Erythroblast (primary cell): ENCODE data around the gene OVCA2.

Experiments
- GATA1 ChIP-seq: IDR thresholded peaks from 2 replicates; pipeline ENCODE4 v1.6.1; 2011; ENCODE audit warnings: low read depth, mild to moderate bottlenecking, control low read depth, low read length, moderate library complexity
- POLR2A ChIP-seq: IDR thresholded peaks from 2 replicates; pipeline ENCODE4 v1.6.1; 2011; ENCODE audit warnings: mild to moderate bottlenecking, low read length

DNA sequence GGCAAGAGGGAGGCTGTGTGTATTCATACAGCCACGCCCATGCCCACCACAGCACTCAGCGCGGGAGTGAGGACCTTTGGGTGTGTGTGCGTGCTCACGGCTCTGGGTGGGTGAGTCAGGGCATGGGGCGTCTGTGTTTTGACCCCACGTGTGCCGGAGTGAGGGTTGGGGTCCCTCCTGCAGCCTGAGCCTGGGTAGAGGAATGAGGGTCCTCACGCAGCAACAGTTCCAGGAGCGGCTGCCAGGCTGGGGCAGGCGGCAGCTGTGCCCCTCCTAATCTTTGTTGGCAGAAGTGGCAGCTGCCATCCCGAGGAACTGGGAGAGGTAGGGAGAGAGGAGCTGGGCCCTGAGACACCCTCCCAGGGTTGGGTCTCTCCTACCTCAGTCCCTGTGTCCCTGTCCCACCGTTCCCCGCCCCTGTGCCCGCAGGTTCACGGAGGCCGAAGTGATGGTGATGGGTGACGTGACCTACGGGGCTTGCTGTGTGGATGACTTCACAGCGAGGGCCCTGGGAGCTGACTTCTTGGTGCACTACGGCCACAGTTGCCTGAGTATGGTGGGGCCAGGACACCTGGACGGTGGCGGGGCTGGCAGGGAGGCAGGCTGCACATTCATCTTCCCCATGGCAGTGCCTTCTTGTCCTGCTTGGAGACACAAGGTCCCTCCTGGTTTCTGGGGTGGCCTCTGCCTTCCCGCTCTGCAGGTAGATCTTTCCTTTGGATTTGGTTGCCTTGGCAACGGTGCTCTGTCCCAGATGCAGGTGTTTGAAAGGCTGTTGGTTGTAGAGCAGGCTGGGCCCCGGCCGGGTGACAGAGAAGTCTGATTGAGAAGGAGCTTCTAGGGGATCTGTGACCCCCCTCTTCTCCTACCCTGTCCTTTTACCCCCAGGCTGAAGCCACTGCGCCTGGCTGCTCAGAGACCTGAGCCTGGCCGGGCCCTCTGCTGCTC lies 6.0 kb upstream of the OVCA2 start:
- TF ChIP-seq POLR2A (no peak), GATA1 (no peak)
